PC-9 (cell line): ENCODE results near the gene LINC00632. TPM values are rescaled to one million over a fixed set of nuclear protein-coding genes. Genes with fewer than 3 reads are reported as not detected.

Experiments used
- BruUV-seq: library from RNA; stranded (reverse); fragments of 400-500 nt; replicated peaks from 2 replicates; lab custom pipeline; 2021; lab: Mats Ljungman, UMichigan
- CTCF ChIA-PET: fragments of 300-600 bp; sonication (Branson Sonifier 250); formaldehyde crosslinking; loops from one replicate; lab custom pipeline; 2022; ENCODE audit warnings: antibody characterized with exemption; lab: Charles Lee
- POLR2A ChIA-PET: fragments of 300-600 bp; sonication (Branson Sonifier 250); formaldehyde crosslinking; loops from one replicate; lab custom pipeline; 2022; ENCODE audit warnings: antibody characterized with exemption; ENCODE audit not compliant: unreplicated experiment; lab: Charles Lee
- DNase-seq, 2 experiments: peaks; one replicate each; pipeline versions ENCODE4 v3.0.0 to v3.0.0-alpha.2; 2015 to 2022; ENCODE audit warnings: mixed read lengths in 1 of 2
- H2AFZ ChIP-seq: fragments of 200-600 bp; sonication (generic); 2 replicates; pipeline ENCODE4 v1.8.1; 2017; ENCODE audit warnings: antibody characterized with exemption
- H3F3A ChIP-seq: fragments of 200-600 bp; sonication (generic); 2 replicates; pipeline ENCODE4 v1.8.1; 2017; ENCODE audit warnings: antibody characterized with exemption, mild to moderate bottlenecking, low read depth; ENCODE audit not compliant: insufficient read depth
- H3K27ac ChIP-seq: fragments of 200-600 bp; sonication (generic); 2 replicates; pipeline ENCODE4 v1.6.1; 2016; ENCODE audit warnings: mixed run types
- H3K27me3 ChIP-seq: fragments of 200-600 bp; sonication (generic); 2 replicates; pipeline ENCODE4 v1.6.1; 2016; ENCODE audit warnings: low read depth, mixed run types; ENCODE audit not compliant: insufficient read depth
- H3K36me3 ChIP-seq: fragments of 200-600 bp; sonication (generic); 2 replicates; pipeline ENCODE4 v1.6.1; 2016; ENCODE audit warnings: low read depth, mixed run types
- H3K4me1 ChIP-seq: fragments of 200-600 bp; sonication (generic); replicated peaks from 2 replicates; pipeline ENCODE4 v1.6.1; 2016; ENCODE audit warnings: mixed run types; ENCODE audit not compliant: insufficient read depth
- H3K4me2 ChIP-seq: fragments of 200-600 bp; sonication (generic); 2 replicates; pipeline ENCODE4 v1.6.1; 2017; ENCODE audit warnings: mixed run types
- H3K4me3 ChIP-seq: fragments of 200-600 bp; sonication (generic); 2 replicates; pipeline ENCODE4 v1.6.1; 2016; ENCODE audit warnings: mixed run types
- H3K79me2 ChIP-seq: fragments of 200-600 bp; sonication (generic); 2 replicates; pipeline ENCODE4 v1.6.1; 2017; ENCODE audit warnings: low read depth, mixed run types
- H3K9me2 ChIP-seq: fragments of 200-600 bp; sonication (generic); 2 replicates; pipeline ENCODE4 v1.8.1; 2017; ENCODE audit warnings: mild to moderate bottlenecking; ENCODE audit not compliant: insufficient read depth
- H3K9me3 ChIP-seq: fragments of 200-600 bp; sonication (generic); 2 replicates; pipeline ENCODE4 v1.8.1; 2016; ENCODE audit warnings: low read depth; ENCODE audit not compliant: insufficient read depth
- H4K20me1 ChIP-seq: fragments of 200-600 bp; sonication (generic); 2 replicates; pipeline ENCODE4 v1.8.1; 2017; ENCODE audit not compliant: insufficient read depth
- CTCF ChIP-seq: fragments of 200-600 bp; sonication (generic); conservative IDR thresholded peaks from 2 replicates; pipeline ENCODE4 v1.6.1; 2017; ENCODE audit warnings: mixed run types, antibody characterized with exemption, mild to moderate bottlenecking, moderate library complexity
- EZH2 ChIP-seq: fragments of 200-600 bp; sonication (generic); IDR thresholded peaks from 2 replicates; pipeline ENCODE4 v1.8.0; 2017; ENCODE audit warnings: antibody characterized with exemption, low read depth
- intact Hi-C: fragments of 100-400 bp; cut with micrococcal nuclease; formaldehyde crosslinking; loops from one replicate; pipeline ENCODE4 v1.10.0; 2022; ENCODE audit not compliant: unreplicated experiment
- total RNA-seq: library from RNA; stranded (reverse); gene quantifications from 2 replicates; pipeline ENCODE4 v1.2.3, GENCODE V29; 2021

Gene LINC00632
- total RNA-seq, 1 experiment from 2014 or later = 0.46 TPM

- H3K36me3 ChIP-seq = no peaks in the 10 kb centered on the region
- no peak overlapping the region for H3K4me2 ChIP-seq
- no peak overlapping the region for H3K27ac ChIP-seq
- H3K27me3 ChIP-seq = peaks cover 48% of the 10 kb centered on the region; the same call in 1 of the 2 replicates
- H4K20me1 ChIP-seq = no peaks in the 10 kb centered on the region
- POLR2A ChIA-PET = no interaction called here
- no peaks in the 10 kb centered on the region for H3F3A ChIP-seq
- BruUV-seq = no TSS peak
- intact Hi-C loops = no loop called here
- no peak for DNase-seq
- no peaks in the 10 kb centered on the region for H3K79me2 ChIP-seq
- CTCF ChIA-PET = no interaction called here
- TF ChIP-seq CTCF (no peak), EZH2 (no peak)
- no peak overlapping the region for H2AFZ ChIP-seq
- no peaks in the 10 kb centered on the region for H3K4me1 ChIP-seq
- H3K9me2 ChIP-seq = no peaks in the 10 kb centered on the region
- H3K9me3 ChIP-seq = no peaks in the 10 kb centered on the region
- H3K4me3 ChIP-seq = no peak overlapping the region
Measured at GRCh38 chrX:140711894-140712293, 2.3 kb downstream of the LINC00632 start.

GRCh38 chrX:140712413-140713173 lies 3.0 kb downstream of the LINC00632 start:
- H2AFZ ChIP-seq = no peak overlapping the region
- POLR2A ChIA-PET = no interaction called here
- H3K27ac ChIP-seq = no peak overlapping the region

DNA sequence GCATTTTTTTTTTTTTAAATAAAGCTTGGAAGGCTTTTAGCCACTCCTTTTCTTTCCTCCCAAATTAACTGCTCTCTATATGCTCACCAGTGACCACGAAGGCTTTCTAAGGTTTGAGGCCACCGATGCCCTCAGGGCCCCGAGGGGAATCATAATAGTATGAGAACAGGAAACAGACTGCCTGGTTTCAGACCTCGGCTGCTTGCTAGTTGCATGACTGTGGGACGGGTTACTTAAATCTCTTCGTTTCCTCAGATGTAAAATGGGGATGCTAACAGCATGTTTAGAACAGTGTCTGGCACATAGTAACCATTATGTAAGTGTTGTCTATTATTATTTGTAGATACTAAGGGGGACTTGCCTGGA lies 3.6 kb downstream of the LINC00632 start:
- H3K27ac ChIP-seq = no peak overlapping the region
- no peak overlapping the region for H3K4me2 ChIP-seq
- no peaks in the 10 kb centered on the region for H3K9me3 ChIP-seq
- no peak overlapping the region for H3K4me3 ChIP-seq
- CTCF ChIA-PET = no interaction called here
- no peak for TF ChIP-seq CTCF
- TF ChIP-seq EZH2 = no peak
- H3K4me1 ChIP-seq = no peaks in the 10 kb centered on the region
- POLR2A ChIA-PET = no interaction called here
- DNase-seq = no peak
- H3F3A ChIP-seq = no peaks in the 10 kb centered on the region
- H2AFZ ChIP-seq = no peak overlapping the region
- H3K9me2 ChIP-seq = no peaks in the 10 kb centered on the region
- H3K79me2 ChIP-seq = no peaks in the 10 kb centered on the region
- H4K20me1 ChIP-seq = no peaks in the 10 kb centered on the region
- BruUV-seq = no TSS peak
- H3K36me3 ChIP-seq = no peaks in the 10 kb centered on the region
- intact Hi-C loops = no loop called here
- H3K27me3 ChIP-seq = peaks cover 60% of the 10 kb centered on the region

More at GRCh38 chrX:140712413-140713173, 3.0 kb downstream of the LINC00632 start:
- no peak for DNase-seq
- intact Hi-C loops = no loop called here
- Histone ChIP-seq H3K9me2 (no peaks in the 10 kb centered on the region), H3K79me2 (no peaks in the 10 kb centered on the region), H3F3A (no peaks in the 10 kb centered on the region), H3K4me1 (no peaks in the 10 kb centered on the region), H3K27me3 (peaks cover 54% of the 10 kb centered on the region; the same call in 1 of the 2 replicates), H3K4me2 (no peak overlapping the region), H3K4me3 (no peak overlapping the region), H3K9me3 (no peaks in the 10 kb centered on the region), H3K36me3 (no peaks in the 10 kb centered on the region), H4K20me1 (no peaks in the 10 kb centered on the region)
- no TSS peak for BruUV-seq
- no peak for TF ChIP-seq EZH2
- no peak for TF ChIP-seq CTCF
- CTCF ChIA-PET = no interaction called here
